Measurements from ENCODE around the gene SDHAF2.

GRCh38 chr11:61491736-61492395 lies 61.9 kb downstream of the SDHAF2 start:
- TF ChIP-seq POLR2A (IDR thresholded peaks at IDR 0.05) (no peak), CTCF (IDR thresholded peaks at IDR 0.05) (no peak)
